H1 (cell line): ENCODE results near the gene STAP2. TPM values are rescaled to one million over a fixed set of nuclear protein-coding genes. Genes with fewer than 3 reads are reported as not detected.

Experiments
- CTCF ChIA-PET: fragments of 300-600 bp; sonication (Branson Sonifier 250); formaldehyde crosslinking; loops from one replicate; lab custom pipeline; 2021; ENCODE audit not compliant: partially characterized antibody; lab: Charles Lee
- POLR2A ChIA-PET: fragments of 300-600 bp; sonication (Branson Sonifier 250); formaldehyde crosslinking; loops from one replicate; lab custom pipeline; 2021; ENCODE audit warnings: inconsistent platforms; ENCODE audit not compliant: partially characterized antibody; lab: Charles Lee
- DNase-seq, 2 experiments: peaks; one replicate each; pipeline versions ENCODE4 v3.0.0 to v3.0.0-alpha.2; 2010 to 2022; ENCODE audit warnings: low spot score in 2 of 2, low read depth in 1 of 2, mixed read lengths in 1 of 2
- FAIRE-seq: peaks from 2 replicates; lab custom pipeline; 2011; peaks lifted over from hg19 to GRCh38; lab: Jason Lieb, UNC
- H2AFZ ChIP-seq: 2 replicates; pipeline ENCODE4 v1.8.1; 2012; ENCODE audit warnings: low read length, inconsistent platforms
- H2AK5ac ChIP-seq: 2 replicates; pipeline ENCODE4 v1.6.1; 2013; ENCODE audit warnings: low read depth, low read length
- H2BK120ac ChIP-seq: replicated peaks from 2 replicates; pipeline ENCODE3; 2013; ENCODE audit warnings: low read depth, low read length, inconsistent platforms
- H2BK12ac ChIP-seq: 2 replicates; pipeline ENCODE4 v1.6.1; 2013; ENCODE audit warnings: low read depth, low read length
- H2BK15ac ChIP-seq: 2 replicates; pipeline ENCODE4 v1.6.1; 2013; ENCODE audit warnings: low read length
- H2BK20ac ChIP-seq: 2 replicates; pipeline ENCODE4 v1.6.1; 2013; ENCODE audit warnings: low read length
- H2BK5ac ChIP-seq: 2 replicates; pipeline ENCODE4 v1.6.1; 2013; ENCODE audit warnings: low read depth, low read length
- H3K14ac ChIP-seq: 2 replicates; pipeline ENCODE4 v1.6.1; 2013; ENCODE audit warnings: inconsistent platforms; ENCODE audit not compliant: insufficient read length
- H3K18ac ChIP-seq: 2 replicates; pipeline ENCODE4 v1.6.1; 2013; ENCODE audit warnings: low read length; ENCODE audit errors: extremely low read depth
- H3K23ac ChIP-seq: 2 replicates; pipeline ENCODE4 v1.6.1; 2013; ENCODE audit warnings: inconsistent platforms; ENCODE audit not compliant: insufficient read length
- H3K23me2 ChIP-seq: 2 replicates; pipeline ENCODE4 v1.6.1; 2013; ENCODE audit warnings: low read depth, low read length
- H3K27ac ChIP-seq: 2 replicates; pipeline ENCODE4 v1.6.1; 2011; ENCODE audit warnings: low read depth, low read length, inconsistent platforms
- H3K27me3 ChIP-seq, 4 experiments: replicated peaks in 1 of 4; 1 replicate in 1 of 4; 2 replicates in 3 of 4; pipeline versions ENCODE4 v1.6.1 to v1.8.1; 2011 to 2013; ENCODE audit warnings: low read length in 3 of 4, mild to moderate bottlenecking in 3 of 4, inconsistent platforms in 2 of 4, mixed read lengths in 2 of 4, moderate library complexity in 1 of 4; ENCODE audit not compliant: control insufficient read depth in 3 of 4, insufficient read depth in 3 of 4; ENCODE audit errors: extremely low read depth in 1 of 4
- H3K36me3 ChIP-seq, 4 experiments: 2 replicates each; pipeline versions ENCODE4 v1.6.1 to v1.8.1; 2011 to 2013; ENCODE audit warnings: mild to moderate bottlenecking in 4 of 4, low read length in 3 of 4, moderate library complexity in 2 of 4, control low read depth in 1 of 4, inconsistent platforms in 1 of 4; ENCODE audit not compliant: insufficient read depth in 4 of 4, control insufficient read depth in 2 of 4
- H3K4ac ChIP-seq: replicated peaks from 2 replicates; pipeline ENCODE3; 2013; ENCODE audit warnings: low read length, low read depth, mixed read lengths, inconsistent platforms; ENCODE audit not compliant: insufficient read length
- H3K4me1 ChIP-seq, 4 experiments: replicated peaks in 1 of 4; 1 replicate in 1 of 4; 2 replicates in 3 of 4; pipeline versions ENCODE4 v1.6.1 to v1.8.1; 2011 to 2013; ENCODE audit warnings: low read length in 3 of 4, inconsistent platforms in 2 of 4, mixed read lengths in 1 of 4; ENCODE audit not compliant: insufficient read depth in 4 of 4, control insufficient read depth in 3 of 4
- H3K4me2 ChIP-seq, 2 experiments: 2 replicates each; pipeline versions ENCODE4 v1.6.1 to v1.8.1; 2011 to 2013; ENCODE audit warnings: low read depth in 2 of 2, low read length in 2 of 2, control low read depth in 1 of 2, inconsistent platforms in 1 of 2, mild to moderate bottlenecking in 1 of 2; ENCODE audit not compliant: insufficient read depth in 1 of 2
- H3K4me3 ChIP-seq, 4 experiments: fragments of 200-600, 300-600 bp in 1 of 4; sonication (generic), shearing (Covaris generic), sonication (Bioruptor Twin) in 1 of 4; 2 replicates each; pipeline versions ENCODE4 v1.5.1 to v1.8.1; 2011 to 2016; ENCODE audit warnings: low read length in 4 of 4, low read depth in 3 of 4, control low read depth in 2 of 4, inconsistent platforms in 2 of 4, mild to moderate bottlenecking in 2 of 4, mixed read lengths in 1 of 4, moderate library complexity in 1 of 4; ENCODE audit not compliant: insufficient read depth in 2 of 4; ENCODE audit errors: extremely low read depth in 1 of 4
- H3K56ac ChIP-seq: replicated peaks from 2 replicates; pipeline ENCODE3; 2013; ENCODE audit warnings: low read depth, mild to moderate bottlenecking, mixed read lengths, low read length, inconsistent platforms; ENCODE audit not compliant: insufficient read length
- H3K79me1 ChIP-seq: 2 replicates; pipeline ENCODE4 v1.6.1; 2013; ENCODE audit warnings: low read depth, low read length, control low read depth
- H3K79me2 ChIP-seq, 2 experiments: 2 replicates each; pipeline versions ENCODE4 v1.6.1 to v1.8.1; 2012 to 2013; ENCODE audit warnings: low read length in 2 of 2, mild to moderate bottlenecking in 2 of 2, inconsistent platforms in 1 of 2; ENCODE audit not compliant: insufficient read depth in 2 of 2, control insufficient read depth in 1 of 2
- H3K9ac ChIP-seq, 4 experiments: replicated peaks in 1 of 4; 1 replicate in 1 of 4; 2 replicates in 3 of 4; pipeline versions ENCODE4 v1.6.1 to v1.8.1; 2011 to 2013; ENCODE audit warnings: low read depth in 3 of 4, low read length in 3 of 4, control low read depth in 2 of 4, mild to moderate bottlenecking in 2 of 4, moderate library complexity in 2 of 4, inconsistent platforms in 1 of 4; ENCODE audit errors: extremely low read depth in 1 of 4
- H3K9me3 ChIP-seq, 2 experiments: 2 replicates each; pipeline versions ENCODE4 v1.6.1 to v1.8.1; 2012 to 2013; ENCODE audit warnings: mild to moderate bottlenecking in 2 of 2, moderate library complexity in 2 of 2, control low read depth in 1 of 2, inconsistent platforms in 1 of 2, low read depth in 1 of 2, low read length in 1 of 2, mixed read lengths in 1 of 2; ENCODE audit not compliant: insufficient read depth in 2 of 2
- H4K20me1 ChIP-seq, 2 experiments: replicated peaks in 1 of 2; 2 replicates each; pipeline versions ENCODE3 to v1.8.1; 2011 to 2013; ENCODE audit warnings: inconsistent platforms in 2 of 2, low read length in 2 of 2, mild to moderate bottlenecking in 1 of 2; ENCODE audit not compliant: insufficient read depth in 2 of 2, control insufficient read depth in 1 of 2
- H4K5ac ChIP-seq: 2 replicates; pipeline ENCODE4 v1.6.1; 2013; ENCODE audit warnings: low read length, low read depth, mixed read lengths, inconsistent platforms; ENCODE audit not compliant: insufficient read length
- H4K8ac ChIP-seq: 2 replicates; pipeline ENCODE4 v1.8.0; 2013; ENCODE audit warnings: mild to moderate bottlenecking, moderate library complexity, low read length, inconsistent platforms; ENCODE audit not compliant: insufficient read depth; ENCODE audit errors: extremely low read depth
- H4K91ac ChIP-seq: replicated peaks from 2 replicates; pipeline ENCODE3; 2013; ENCODE audit warnings: low read length, mixed read lengths, inconsistent platforms; ENCODE audit not compliant: insufficient read length
- CHD1 ChIP-seq: IDR thresholded peaks from 2 replicates; pipeline ENCODE4 v1.6.1; 2012; ENCODE audit warnings: low read depth, low read length, improper control_type of control experiment
- CHD2 ChIP-seq: IDR thresholded peaks from 2 replicates; pipeline ENCODE4 v1.6.1; 2012; ENCODE audit warnings: low read length, improper control_type of control experiment
- EZH2 ChIP-seq: fragments of 200-600 bp; sonication (generic); IDR thresholded peaks from 2 replicates; pipeline ENCODE4 v1.7.1; 2012; ENCODE audit warnings: low read depth, mild to moderate bottlenecking, moderate library complexity, low read length, inconsistent platforms; ENCODE audit not compliant: severe bottlenecking
- GABPA ChIP-seq: IDR thresholded peaks from 2 replicates; pipeline ENCODE4 v1.6.1; 2011; ENCODE audit warnings: mild to moderate bottlenecking, low read length, moderate library complexity, borderline replicate concordance; ENCODE audit not compliant: insufficient read depth
- HDAC6 ChIP-seq: IDR thresholded peaks from one replicate; pipeline ENCODE4 v1.7.1; 2012; ENCODE audit warnings: low read depth, mild to moderate bottlenecking, inconsistent platforms, low read length, moderate library complexity
- NANOG ChIP-seq: IDR thresholded peaks from 2 replicates; pipeline ENCODE4 v1.6.1; 2011; ENCODE audit warnings: low read length, low read depth, mild to moderate bottlenecking, inconsistent platforms; ENCODE audit not compliant: insufficient read depth, poor library complexity, severe bottlenecking
- NRF1 ChIP-seq: IDR thresholded peaks from 2 replicates; pipeline ENCODE4 v1.6.1; 2011; ENCODE audit warnings: mild to moderate bottlenecking, low read depth, low read length, improper control_type of control experiment
- TBP ChIP-seq: IDR thresholded peaks from 2 replicates; pipeline ENCODE4 v1.6.1; 2011; ENCODE audit warnings: low read depth, low read length, improper control_type of control experiment
- WGBS, 2 experiments: shearing (Covaris generic) in 1 of 2; methylation state at CpG; one replicate each; pipeline versions ENCODE4 v1.1.6 to v1.1.7; 2013 to 2015; ENCODE audit warnings: low lambda C conversion rate in 2 of 2, mixed read lengths in 2 of 2, inconsistent platforms in 1 of 2, low coverage in 1 of 2, missing lambda C conversion rate in 1 of 2; ENCODE audit not compliant: insufficient replicate concordance in 2 of 2, insufficient coverage in 1 of 2, insufficient read length in 1 of 2; ENCODE audit errors: extremely low coverage in 1 of 2, missing lambda C conversion rate in 1 of 2; 5-methylcytosine and 5-hydroxymethylcytosine counted together
- polyA plus RNA-seq, 7 experiments: library from polyadenylated mRNA; depleted of rRNA in 3 of 7; stranded (reverse) in 5 of 7; unstranded in 2 of 7; fragments of >200 nt in 5 of 7; fragments of 200-250 nt in 2 of 7; gene quantifications; 1 replicate in 5 of 7; 2 replicates in 1 of 7; 4 replicates in 1 of 7; pipeline versions ENCODE4 v1.2.1 to v1.2.3, GENCODE V29; 2011 to 2013; ENCODE audit warnings: missing spikeins in 2 of 7, mixed read lengths in 2 of 7
- total RNA-seq: library from RNA; stranded (reverse); fragmentation: NEBNext Ultra II Directional; extraction: Animal tissue kit (Norgen Biotek cat#: 25700); gene quantifications from 2 replicates; pipeline ENCODE4 v1.2.1, GENCODE V29; 2021
- TF ChIP-seq, protein P1 (sequence below): IDR thresholded peaks from 2 replicates; pipeline ENCODE4 v1.6.1; 2012; ENCODE audit warnings: low read length, inconsistent platforms

STAP2 gene
- total and polyA plus RNA-seq, 2 of the 8 experiments (the other 6 are each of a cell fraction or from before 2014, with no cell fraction given), result 15.3 to 37.3 TPM

DNA sequence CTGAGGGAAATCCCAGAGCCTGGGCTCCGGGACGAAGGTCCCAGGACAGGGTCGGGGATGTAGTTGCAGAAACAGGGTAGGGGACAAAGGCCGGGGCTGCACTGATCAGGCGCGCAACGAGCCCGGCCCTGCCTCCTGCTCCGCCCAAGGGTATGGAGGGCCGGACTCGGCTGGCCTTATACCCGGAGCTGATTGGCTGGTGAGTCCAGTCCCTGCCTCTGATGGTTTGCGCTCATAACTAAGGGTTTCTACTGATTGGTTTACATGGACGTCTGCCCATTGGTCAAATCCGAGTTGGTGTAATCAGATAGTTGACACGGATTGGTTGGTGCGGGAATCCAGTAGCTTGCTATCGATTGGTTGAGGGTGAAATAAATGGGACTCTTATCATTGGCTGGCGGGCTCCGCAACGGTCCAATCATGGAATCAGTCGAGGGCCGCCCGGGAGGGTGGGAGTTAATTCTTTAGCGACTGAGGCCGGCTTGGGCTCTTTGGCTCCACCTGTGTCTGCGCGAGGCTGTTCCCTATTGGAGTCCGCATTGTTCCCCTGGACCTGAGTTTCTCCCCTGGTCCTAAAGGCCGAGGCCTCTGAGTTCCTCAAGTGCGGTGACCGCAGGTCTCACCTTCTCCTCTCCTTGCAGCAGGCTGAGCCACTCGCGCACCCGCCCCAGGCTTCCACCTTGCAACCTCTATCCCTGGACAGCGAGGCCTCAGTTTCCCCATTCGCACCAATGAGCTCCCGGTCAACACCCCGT, 4.2 kb upstream of the STAP2 start:
- peak overlapping the region; percentile 98 for H3K56ac ChIP-seq
- peak overlapping the region; percentile 60 for H2BK120ac ChIP-seq
- H3K4me2 ChIP-seq, result peak overlapping the region; percentile 62 to 99
- H2AK5ac ChIP-seq, result no peak overlapping the region
- FAIRE-seq (peak; percentile 94), DNase-seq (peak; percentile 94 to 97)
- peak overlapping the region; percentile 93 for H2BK5ac ChIP-seq
- peaks cover 0 to 16% (median 8%) of the 10 kb centered on the region in 4 experiments; a peak in 6 of 7 replicates for H3K4me1 ChIP-seq
- H3K23ac ChIP-seq, result no peak overlapping the region
- peak overlapping the region; percentile 97 for H4K8ac ChIP-seq
- peak overlapping the region; percentile 100 for H3K4ac ChIP-seq
- POLR2A ChIA-PET, result interaction anchor here (0.5 to 5.6 kb wide), 36 partner anchors 11 to 368 kb away, joined by 3 to 72 read pairs (median 5); partner anchors contain the start of genes CHAF1A, FSD1 and YJU2
- H2BK12ac ChIP-seq, result no peak overlapping the region; the same call in 1 of the 2 replicates
- no peaks in the 10 kb centered on the region for H3K79me1 ChIP-seq
- H3K79me2 ChIP-seq, result peaks cover 0 to 5% of the 10 kb centered on the region in 2 experiments; a peak in 1 of 4 replicates
- H4K5ac ChIP-seq, result peak overlapping the region; percentile 98
- peak overlapping the region; percentile 66 to 92 (median 78) for H3K4me3 ChIP-seq
- no peak overlapping the region for H3K14ac ChIP-seq
- H2BK15ac ChIP-seq, result no peak overlapping the region
- CTCF ChIA-PET, result interaction anchor here (0.8 to 20.4 kb wide), 12 partner anchors 9 to 191 kb away, joined by 3 to 311 read pairs (median 4); partner anchors contain the start of genes SH3GL1 and SHD
- H4K20me1 ChIP-seq, result peaks cover 0 to 5% of the 10 kb centered on the region in 2 experiments
- H3K27ac ChIP-seq, result peak overlapping the region; percentile 96
- H3K18ac ChIP-seq, result peak overlapping the region; percentile 99
- peaks cover 20% of the 10 kb centered on the region for H3K23me2 ChIP-seq
- peak overlapping the region; percentile 100 for H4K91ac ChIP-seq
- 1% methylated on average over 39 of the region's 39 CpGs; no CpG with 5 or more reads in 1 of the 2 experiments for WGBS, 2 experiments
- peak overlapping the region; percentile 91 for H2AFZ ChIP-seq
- H3K9ac ChIP-seq, result peak overlapping the region; percentile 78 to 91 (median 90)
- peak overlapping the region; percentile 9; the same call in 1 of the 2 replicates for H2BK20ac ChIP-seq
- H3K36me3 ChIP-seq, result peaks cover 0 to 12% (median 3%) of the 10 kb centered on the region in 4 experiments; a peak in 2 of 8 replicates
- H3K9me3 ChIP-seq, result no peaks in the 10 kb centered on the region
- H3K27me3 ChIP-seq, result no peaks in the 10 kb centered on the region
- TF ChIP-seq CHD1, result 0 out of 2 replicates have a peak, but pooled peaks have one; percentile 43
- no peak for TF ChIP-seq HDAC6
- no peak for TF ChIP-seq NANOG
- TF ChIP-seq, protein P1, sequence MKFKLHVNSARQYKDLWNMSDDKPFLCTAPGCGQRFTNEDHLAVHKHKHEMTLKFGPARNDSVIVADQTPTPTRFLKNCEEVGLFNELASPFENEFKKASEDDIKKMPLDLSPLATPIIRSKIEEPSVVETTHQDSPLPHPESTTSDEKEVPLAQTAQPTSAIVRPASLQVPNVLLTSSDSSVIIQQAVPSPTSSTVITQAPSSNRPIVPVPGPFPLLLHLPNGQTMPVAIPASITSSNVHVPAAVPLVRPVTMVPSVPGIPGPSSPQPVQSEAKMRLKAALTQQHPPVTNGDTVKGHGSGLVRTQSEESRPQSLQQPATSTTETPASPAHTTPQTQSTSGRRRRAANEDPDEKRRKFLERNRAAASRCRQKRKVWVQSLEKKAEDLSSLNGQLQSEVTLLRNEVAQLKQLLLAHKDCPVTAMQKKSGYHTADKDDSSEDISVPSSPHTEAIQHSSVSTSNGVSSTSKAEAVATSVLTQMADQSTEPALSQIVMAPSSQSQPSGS, result peak; percentile 23; the same call in 1 of the 2 replicates
- TF ChIP-seq TBP, result peak; percentile 25
- TF ChIP-seq NRF1, result peak; percentile 26; the same call in 1 of the 2 replicates
- peak; percentile 96 for TF ChIP-seq CHD2
- peak; percentile 69 for TF ChIP-seq EZH2
- peak; percentile 31; the same call in 1 of the 2 replicates for TF ChIP-seq GABPA
